K562 (cell line): ENCODE results near the gene ZKSCAN1. TPM values are rescaled to one million over a fixed set of nuclear protein-coding genes. Genes with fewer than 3 reads are reported as not detected.

Source experiments
- ATAC-seq: fragments of 200-7000 bp; cut with Tn5 transposase; 3 replicates; pipeline ENCODE4 v1.9.1; 2020; ENCODE audit warnings: moderate library complexity
- BruUV-seq: library from RNA; stranded (reverse); fragments of 400-500 nt; replicated peaks from 2 replicates; lab custom pipeline; 2021; lab: Mats Ljungman, UMichigan
- CTCF ChIA-PET: fragments of 300-600 bp; formaldehyde crosslinking; extraction: SDS; loops from one replicate; lab custom pipeline; 2021; ENCODE audit warnings: low intra/inter-chr PET ratio; lab: Yijun Ruan, JAX
- POLR2A ChIA-PET: fragments of 300-600, 350-650 bp; sonication (Branson Sonifier 250); formaldehyde crosslinking; extraction: SDS; loops from one replicate; lab custom pipeline; 2021; ENCODE audit warnings: antibody characterized with exemption, inconsistent platforms; lab: Yijun Ruan, JAX
- DNase-seq, 4 experiments: peaks; one replicate each; pipeline versions ENCODE4 v3.0.0 to v3.0.0-alpha.2; 2011 to 2018; ENCODE audit warnings: low spot score in 3 of 4, mixed read lengths in 3 of 4; ENCODE audit errors: extremely low read depth in 1 of 4
- FAIRE-seq: peaks from 2 replicates; lab custom pipeline; 2011; peaks lifted over from hg19 to GRCh38; lab: Jason Lieb, UNC
- H2AFZ ChIP-seq: 2 replicates; pipeline ENCODE4 v1.6.0; 2011; ENCODE audit warnings: low read depth, low read length, control low read depth, inconsistent platforms
- H3K27ac ChIP-seq: fragments of 200-600 bp; 3 replicates; pipeline ENCODE4 v1.8.0; 2011; ENCODE audit warnings: low read depth, mild to moderate bottlenecking, control low read depth, inconsistent platforms, low read length, moderate library complexity, mixed read lengths; ENCODE audit errors: extremely low read depth
- H3K27me3 ChIP-seq, 2 experiments: fragments of 300-600 bp in 1 of 2; 2 replicates in 1 of 2; 3 replicates in 1 of 2; pipeline versions ENCODE4 v1.6.0 to v1.8.0; 2011; ENCODE audit warnings: inconsistent platforms in 2 of 2, low read length in 2 of 2, mild to moderate bottlenecking in 1 of 2, mixed read lengths in 1 of 2, moderate library complexity in 1 of 2; ENCODE audit not compliant: control insufficient read depth in 2 of 2, insufficient read depth in 2 of 2
- H3K36me3 ChIP-seq: fragments of 300-600 bp; 3 replicates; pipeline ENCODE4 v1.8.0; 2011; ENCODE audit warnings: mild to moderate bottlenecking, low read length, inconsistent platforms; ENCODE audit not compliant: control insufficient read depth, insufficient read depth
- H3K4me1 ChIP-seq, 2 experiments: fragments of 200-600 bp in 1 of 2; replicated peaks in 1 of 2; 2 replicates in 1 of 2; 3 replicates in 1 of 2; pipeline versions ENCODE4 v1.5.1 to v1.8.0; 2011; ENCODE audit warnings: inconsistent platforms in 2 of 2, low read length in 2 of 2, mild to moderate bottlenecking in 1 of 2, mixed read lengths in 1 of 2, moderate library complexity in 1 of 2; ENCODE audit not compliant: control insufficient read depth in 2 of 2, insufficient read depth in 2 of 2
- H3K4me2 ChIP-seq: 2 replicates; pipeline ENCODE4 v1.6.1; 2011; ENCODE audit warnings: low read length, control low read depth, inconsistent platforms, mixed read lengths; ENCODE audit not compliant: insufficient read depth
- H3K4me3 ChIP-seq: fragments of 200-600 bp; sonication (generic), shearing (Covaris generic); 2 replicates; pipeline ENCODE4 v1.5.1; 2016; ENCODE audit warnings: control low read depth, inconsistent platforms
- H3K79me2 ChIP-seq: fragments of 200-600 bp; 3 replicates; pipeline ENCODE4 v1.8.0; 2011; ENCODE audit warnings: low read length, inconsistent platforms; ENCODE audit not compliant: control insufficient read depth, insufficient read depth
- H3K9ac ChIP-seq, 2 experiments: 2 replicates each; pipeline versions ENCODE4 v1.6.0 to v1.6.1; 2011; ENCODE audit warnings: low read depth in 2 of 2, low read length in 2 of 2, control low read depth in 1 of 2, inconsistent platforms in 1 of 2, mild to moderate bottlenecking in 1 of 2, mixed read lengths in 1 of 2; ENCODE audit not compliant: insufficient read depth in 1 of 2
- H3K9me1 ChIP-seq: one replicate; pipeline ENCODE4 v1.6.0; 2011; ENCODE audit warnings: inconsistent platforms, mild to moderate bottlenecking, low read length, moderate library complexity; ENCODE audit not compliant: control insufficient read depth, insufficient read depth
- H3K9me3 ChIP-seq: replicated peaks from 2 replicates; pipeline ENCODE4 v1.5.1; 2011; ENCODE audit warnings: low read depth, low read length, inconsistent platforms; ENCODE audit not compliant: control insufficient read depth, insufficient read depth
- H4K20me1 ChIP-seq: replicated peaks from 2 replicates; pipeline ENCODE4 v1.6.1; 2011; ENCODE audit warnings: low read length, inconsistent platforms, mixed read lengths; ENCODE audit not compliant: control insufficient read depth, insufficient read depth
- AFF4 ChIP-seq: sonication (generic); formaldehyde crosslinking; IDR thresholded peaks from 2 replicates; pipeline ENCODE4 v1.8.0; 2023; ENCODE audit warnings: mild to moderate bottlenecking, missing genetic modification reagents
- CBFA2T3 ChIP-seq: fragments of 450-650 bp; IDR thresholded peaks from 2 replicates; pipeline ENCODE4 v1.6.1; 2017
- EHMT2 ChIP-seq: fragments of 450-650 bp; IDR thresholded peaks from 2 replicates; pipeline ENCODE4 v1.6.1; 2018; ENCODE audit warnings: antibody characterized with exemption
- GABPB2 ChIP-seq: fragments of 250-450 bp; sonication (Bioruptor Pico); conservative IDR thresholded peaks from 2 replicates; pipeline ENCODE4 v1.5.1; 2021; ENCODE audit warnings: mild to moderate bottlenecking
- MIER1 ChIP-seq: fragments of 450-650 bp; IDR thresholded peaks from 2 replicates; pipeline ENCODE4 v1.6.1; 2016; ENCODE audit warnings: antibody characterized with exemption, mild to moderate bottlenecking, low read depth
- NELFE ChIP-seq: IDR thresholded peaks from 2 replicates; pipeline ENCODE4 v1.6.1; 2011; ENCODE audit warnings: mild to moderate bottlenecking; ENCODE audit not compliant: insufficient read depth, insufficient read length
- NONO ChIP-seq, 2 experiments: fragments of 200-400 bp in 1 of 2; fragments of 450-650 bp in 1 of 2; formaldehyde crosslinking in 1 of 2; IDR thresholded peaks; 2 replicates each; pipeline ENCODE4 v1.6.1; 2017; ENCODE audit warnings: low read depth in 2 of 2, mild to moderate bottlenecking in 2 of 2, moderate library complexity in 2 of 2, low read length in 1 of 2
- TEAD2 ChIP-seq: fragments of 450-650 bp; IDR thresholded peaks from 2 replicates; pipeline ENCODE4 v1.6.1; 2016; ENCODE audit warnings: missing genetic modification characterization, control low read depth, missing compliant biosample characterization
- THRA ChIP-seq: fragments of 450-650 bp; IDR thresholded peaks from 2 replicates; pipeline ENCODE4 v1.6.1; 2017; ENCODE audit warnings: mild to moderate bottlenecking, moderate library complexity
- ZBTB11 ChIP-seq, 3 experiments: fragments of 200-800 bp in 1 of 3; fragments of 250-450 bp in 1 of 3; fragments of 450-650 bp in 1 of 3; sonication (Bioruptor Pico) in 1 of 3; sonication (Bioruptor generic) in 1 of 3; formaldehyde crosslinking in 1 of 3; IDR thresholded peaks; 2 replicates each; pipeline versions ENCODE4 v1.6.1 to v1.8.0; 2016 to 2022; ENCODE audit warnings: mild to moderate bottlenecking in 2 of 3, missing genetic modification characterization in 2 of 3, missing compliant biosample characterization in 1 of 3, moderate library complexity in 1 of 3
- ZNF174 ChIP-seq: fragments of 250-450 bp; sonication (Bioruptor Pico); IDR thresholded peaks from 2 replicates; pipeline ENCODE4 v1.4.0; 2020; ENCODE audit warnings: mild to moderate bottlenecking
- WGBS: fragments of 100-300 bp; shearing (Covaris generic); methylation state at CpG from one replicate; pipeline ENCODE4 v1.1.6; 2016; ENCODE audit warnings: low coverage, mixed read lengths; ENCODE audit not compliant: insufficient coverage; ENCODE audit errors: missing lambda C conversion rate; 5-methylcytosine and 5-hydroxymethylcytosine counted together
- in situ Hi-C: fragments of 300-500 bp; cut with MboI; formaldehyde crosslinking; loops from 4 replicates; pipeline ENCODE4 v1.15.0; 2018; ENCODE audit warnings: inconsistent platforms, mixed read lengths
- intact Hi-C: fragments of 100-400 bp; cut with micrococcal nuclease; formaldehyde crosslinking; loops from 2 replicates; pipeline ENCODE4 v1.14.2; 2022
- polyA plus RNA-seq, 8 experiments: library from polyadenylated mRNA; depleted of rRNA in 4 of 8; stranded (reverse) in 5 of 8; unstranded in 3 of 8; fragments of >200 nt; fragmentation: Nextera tagmentation in 2 of 8; fragmentation: Illumina TruSeq in 1 of 8; extraction: Ambion mirVana in 2 of 8; extraction: Trizol in 1 of 8; gene quantifications; 2 replicates each; pipeline versions ENCODE4 v1.2.1 to v1.2.3, GENCODE V29; 2011 to 2014; ENCODE audit warnings: inconsistent platforms in 1 of 8, missing spikeins in 1 of 8
- total RNA-seq, 7 experiments: library from RNA; depleted of rRNA in 6 of 7; stranded (reverse); fragments of >200 nt in 6 of 7; fragmentation: Illumina TruSeq in 2 of 7; extraction: Trizol in 2 of 7; gene quantifications; 2 replicates each; pipeline versions ENCODE4 v1.2.1 to v1.2.3, GENCODE V29; 2011 to 2021; ENCODE audit warnings: low replicate concordance in 1 of 7

The ZKSCAN1 gene
- total and polyA plus RNA-seq, 9 of the 15 experiments (the other 6 are each of a cell fraction or from before 2014, with no cell fraction given) = 5.3 to 43.0 (median 23.2) TPM

- no peak for TF ChIP-seq ZBTB11 (CRISPR knock-in tag; IDR thresholded peaks at IDR 0.05)
- no peak for TF ChIP-seq TEAD2 (tag)
Measured at GRCh38 chr7:99974681-99975080, 40.7 kb upstream of the ZKSCAN1 start (continued).

- H3K4me2 ChIP-seq = no peak within 1 kb of the TSS
- DNase-seq = no peak
- H3K9ac ChIP-seq = no peak within 1 kb of the TSS
- H3K36me3 ChIP-seq = no peaks in the 10 kb centered on the region
- H3K9me3 ChIP-seq = no peaks in the 10 kb centered on the region
- no peaks in the 10 kb centered on the region for H4K20me1 ChIP-seq
- in situ Hi-C loops (no loop called here), intact Hi-C loops (loop anchor here (5.0 kb wide), 1 partner anchor 151 kb away; the partner anchor contains the start of gene MBLAC1)
- H2AFZ ChIP-seq = no peak within 1 kb of the TSS
- FAIRE-seq = no peak
- ATAC-seq = no peak
- peaks cover 4 to 7% of the 10 kb centered on the region in 2 experiments; a peak in 2 of 5 replicates for H3K4me1 ChIP-seq
- 1% methylated on average over 5 of the region's 5 CpGs for WGBS
- BruUV-seq = no TSS peak
- no peaks in the 10 kb centered on the region for H3K79me2 ChIP-seq
- CTCF ChIA-PET = interaction anchor here (0.6 kb wide), 1 partner anchor 128 kb away, joined by 6 read pairs; no protein-coding TSS in a partner anchor
- peaks cover 13 to 24% of the 10 kb centered on the region in 2 experiments; a peak in 3 of 5 replicates for H3K27me3 ChIP-seq
- POLR2A ChIA-PET = interaction anchor here (0.7 kb wide), 1 partner anchor 12 kb away, joined by 3 read pairs; no protein-coding TSS in a partner anchor
- H3K4me3 ChIP-seq = no peak within 1 kb of the TSS
- no peak within 1 kb of the TSS for H3K27ac ChIP-seq
- no peaks in the 10 kb centered on the region for H3K9me1 ChIP-seq
- TF ChIP-seq NELFE = no peak
- TF ChIP-seq NONO (IDR thresholded peaks at IDR 0.05; ENCODE audit: low read depth in 2 of 2, low read length in 1 of 2) = no peak
- TF ChIP-seq MIER1 = no peak
- no peak for TF ChIP-seq CBFA2T3
- no peak for TF ChIP-seq EHMT2
- no peak for TF ChIP-seq ZNF174 (CRISPR knock-in tag)
- TF ChIP-seq GABPB2 (CRISPR knock-in tag) = no peak
- no peak for TF ChIP-seq THRA
- no peak for TF ChIP-seq AFF4 (CRISPR knock-in tag)
Measured at GRCh38 chr7:99975782-99976521, 39.4 kb upstream of the ZKSCAN1 start, which contains the start of gene AZGP1. AZGP1 (minus strand) TSS chr7:99976031; CDS start chr7:99976020, 11 bp downstream.
